GM19035 (cell line): ENCODE measurements around the gene CCDC92.

ENCODE experiments used
- ATAC-seq: cut with Tn5 transposase; IDR thresholded peaks from one replicate; pipeline ENCODE4 v1.9.1; 2021; ENCODE audit not compliant: unreplicated experiment

Gene CCDC92

GRCh38 chr12:123891516-123892179, 81.0 kb downstream of the CCDC92 start:
- no peak for ATAC-seq

DNA sequence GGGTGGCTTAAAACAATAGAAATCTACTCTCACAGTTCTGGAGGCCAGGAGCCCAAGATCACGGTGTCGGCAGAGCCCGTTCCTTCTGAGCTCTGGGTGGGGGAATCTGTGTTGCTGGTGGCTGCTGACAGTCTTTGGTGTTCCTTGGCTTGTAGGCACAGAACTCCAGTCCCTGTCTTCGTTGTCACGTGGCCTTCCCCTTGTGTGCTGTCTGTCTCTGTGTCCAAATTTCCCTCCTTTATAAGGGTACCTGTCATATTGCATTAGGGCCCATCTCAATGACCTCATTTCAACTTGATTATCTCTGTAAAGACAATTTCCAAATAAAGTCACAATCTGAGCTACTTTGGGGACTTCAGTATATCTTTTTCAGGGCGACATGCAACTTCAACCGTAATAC, 81.6 kb downstream of the CCDC92 start:
- ATAC-seq: no peak

DNA sequence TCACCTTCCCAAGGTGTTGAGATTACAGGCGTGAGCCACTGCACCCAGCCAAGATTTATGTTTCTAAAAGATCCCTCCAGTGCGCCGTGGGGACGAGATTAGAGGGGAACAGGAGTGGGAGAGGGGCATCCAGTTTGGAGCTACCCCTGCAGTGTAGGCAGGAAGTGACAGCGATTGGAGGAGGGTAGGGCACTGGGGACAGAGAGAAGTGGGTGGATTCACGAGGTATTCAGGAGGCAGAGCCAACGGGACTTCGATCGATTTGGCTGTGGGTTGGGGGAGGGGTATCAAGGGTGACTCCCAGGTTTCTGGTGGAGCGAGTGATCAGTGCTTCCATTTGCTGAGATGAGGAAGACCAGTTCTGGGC, 82.1 kb downstream of the CCDC92 start:
- ATAC-seq: no peak

DNA sequence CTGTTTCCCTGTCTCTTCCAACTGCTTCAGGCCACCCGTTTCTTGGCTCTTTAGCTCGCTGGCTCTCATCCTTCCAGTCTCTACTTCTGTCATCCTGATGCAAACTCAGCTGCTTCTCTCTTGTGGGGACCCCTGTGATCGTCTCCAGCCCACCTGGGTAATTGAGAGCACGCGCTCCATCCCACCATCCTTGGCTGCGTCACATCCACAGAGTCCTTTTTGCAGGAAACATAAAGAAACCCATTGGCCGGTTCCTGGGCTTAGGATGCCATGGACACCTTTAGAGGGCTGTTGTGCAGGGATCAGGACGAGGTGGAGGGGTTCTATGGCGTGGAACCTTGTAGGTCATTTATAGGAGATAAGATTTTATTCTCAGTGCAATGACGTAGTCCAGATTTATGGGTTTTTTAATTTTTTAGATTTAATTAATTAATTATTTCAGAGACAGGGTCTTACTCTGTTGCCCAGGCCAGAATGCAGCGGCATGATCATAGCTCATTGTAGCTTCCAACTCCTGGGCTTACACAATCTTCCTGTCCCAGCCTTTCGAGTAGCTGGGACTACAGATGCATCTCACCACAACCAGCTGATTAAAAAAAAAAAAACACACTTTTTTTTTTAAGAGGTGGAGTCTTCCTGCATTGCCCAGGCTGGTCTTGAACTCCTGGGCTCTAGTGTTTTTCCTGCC, 82.6 kb downstream of the CCDC92 start:
- no peak for ATAC-seq

DNA sequence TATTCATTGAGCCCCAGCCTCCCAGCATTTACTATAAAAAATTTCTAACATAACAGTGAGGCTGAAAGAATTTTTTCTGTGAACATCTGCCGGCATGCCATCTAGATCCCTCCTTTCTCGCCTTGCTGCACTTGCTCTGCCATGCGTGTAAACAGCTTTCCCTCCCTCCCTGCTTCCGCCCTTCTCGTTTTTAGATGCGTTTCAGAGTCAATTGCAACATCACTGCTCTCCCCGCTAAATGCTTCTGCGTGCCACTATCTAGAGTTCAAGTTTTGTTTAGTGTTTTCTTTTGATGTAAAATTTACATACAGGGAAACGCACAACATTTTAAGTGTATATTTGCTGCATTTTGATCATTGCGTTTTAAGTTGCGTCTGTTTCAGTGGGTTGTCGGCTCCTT, 83.6 kb downstream of the CCDC92 start:
- no peak for ATAC-seq

DNA sequence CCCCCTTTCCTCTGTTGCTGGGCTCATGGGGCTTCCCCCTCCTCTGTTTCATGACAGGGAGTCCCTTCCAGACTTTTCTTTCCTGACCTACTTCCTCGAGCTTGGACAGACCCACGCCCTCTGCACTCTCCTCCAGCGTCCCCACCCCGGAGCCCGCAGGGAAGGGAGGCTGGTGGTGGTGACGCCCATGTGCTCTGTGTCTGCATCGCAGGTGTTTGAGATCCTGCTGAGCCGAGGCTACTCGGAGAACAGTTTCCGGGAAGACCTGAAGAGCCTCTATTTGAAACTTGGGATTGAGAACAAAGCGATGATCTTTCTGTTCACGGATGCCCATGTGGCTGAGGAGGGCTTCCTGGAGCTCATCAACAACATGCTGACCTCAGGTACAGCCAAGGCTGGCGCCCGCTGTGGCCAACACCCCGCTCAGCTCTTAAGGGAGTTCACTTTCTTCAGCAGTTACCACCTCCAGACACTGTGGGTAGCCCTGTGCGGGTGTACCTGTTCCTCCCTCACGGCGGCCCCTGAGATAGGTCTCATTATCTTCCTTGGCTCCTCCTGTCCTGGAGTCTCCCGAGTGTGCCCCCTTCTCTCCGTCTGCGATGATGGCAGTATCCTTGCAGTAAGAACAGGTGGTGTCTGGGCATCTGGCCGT, 85.6 kb downstream of the CCDC92 start:
- no peak for ATAC-seq

DNA sequence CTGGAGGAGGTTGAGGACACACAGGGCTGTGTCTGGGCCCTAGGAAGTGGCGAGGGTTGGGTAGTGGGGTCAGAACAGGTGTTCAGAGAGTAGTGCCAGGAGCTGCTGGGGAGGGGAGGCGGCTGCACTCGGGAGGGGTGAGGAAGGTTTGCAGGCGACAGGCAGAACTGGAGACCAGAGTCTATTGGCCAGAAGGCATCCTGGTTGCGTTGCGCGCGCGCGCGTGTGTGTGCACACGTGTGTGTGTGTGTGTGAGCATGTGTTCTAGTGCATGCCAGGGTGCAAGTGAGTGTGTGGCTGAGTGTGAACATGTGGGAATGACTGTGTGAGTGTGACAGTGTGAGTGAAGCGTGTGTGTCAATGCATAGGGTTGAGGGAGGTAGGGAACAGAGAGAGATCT, 86.4 kb downstream of the CCDC92 start:
- no peak for ATAC-seq
